Raji (cell line): ENCODE measurements around the gene SLC47A1.

Source experiments
- POLR2A ChIP-seq: IDR thresholded peaks from 2 replicates; pipeline ENCODE4 v1.6.1; 2011; ENCODE audit warnings: low read depth, low read length, control low read depth; ENCODE audit not compliant: insufficient read depth

SLC47A1 gene

DNA sequence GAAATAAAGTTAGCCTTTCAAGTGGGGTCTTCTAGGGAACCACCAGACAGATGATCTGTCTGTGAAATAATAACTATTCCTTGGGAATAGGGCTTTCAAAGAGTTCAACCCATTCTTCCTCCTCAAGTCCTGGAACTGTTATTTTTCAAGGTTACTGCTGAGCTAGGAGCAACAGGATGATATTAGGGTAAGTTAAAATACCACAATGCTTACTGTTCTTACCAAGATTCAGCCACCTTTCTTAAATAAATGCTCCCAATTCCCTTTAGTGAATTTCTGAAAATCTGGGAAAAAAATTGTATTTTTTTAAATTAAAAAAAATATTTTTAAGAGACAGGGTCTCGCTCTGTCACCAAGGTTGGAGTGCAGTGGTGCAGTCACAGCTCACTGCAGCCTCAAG, 88.0 kb downstream of the SLC47A1 start:
- TF ChIP-seq POLR2A, result no peak

DNA sequence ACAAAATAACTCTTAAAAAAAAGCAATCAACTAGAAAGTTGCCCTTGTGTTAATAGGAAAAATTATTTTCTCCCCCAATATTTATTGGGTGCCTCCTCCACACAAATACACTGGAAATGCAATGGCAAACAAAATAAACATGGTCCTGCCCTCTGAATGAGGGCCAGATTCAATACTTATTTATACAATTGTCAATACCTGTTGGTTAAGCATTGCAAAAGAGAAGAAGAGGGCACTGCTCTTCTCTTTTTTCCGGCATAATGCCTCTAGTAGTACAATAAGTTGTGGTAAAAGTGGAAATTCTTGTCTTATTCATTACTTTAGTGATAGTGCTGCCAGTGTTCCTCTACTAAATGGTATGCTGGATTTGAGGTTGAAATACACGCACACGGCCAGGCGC, 92.4 kb downstream of the SLC47A1 start:
- no peak for TF ChIP-seq POLR2A
